SK-N-SH (cell line): ENCODE results near the gene SKIDA1. TPM values are rescaled to one million over a fixed set of nuclear protein-coding genes. Genes with fewer than 3 reads are reported as not detected.

Source experiments
- CTCF ChIA-PET: fragments of 300-600, 350-600 bp; formaldehyde crosslinking; extraction: SDS; loops from one replicate; lab custom pipeline; 2021; lab: Yijun Ruan, JAX
- POLR2A ChIA-PET: fragments of 350-600 bp; sonication (Branson Sonifier 250); formaldehyde crosslinking; extraction: SDS; loops from one replicate; lab custom pipeline; 2020; ENCODE audit warnings: antibody characterized with exemption, inconsistent platforms; lab: Yijun Ruan, JAX
- DNase-seq: peaks from one replicate; pipeline ENCODE4 v3.0.0; 2012
- H2AFZ ChIP-seq: fragments of 200-600 bp; sonication (generic); 2 replicates; pipeline ENCODE4 v1.8.1; 2016; ENCODE audit warnings: antibody characterized with exemption, mild to moderate bottlenecking, low read depth
- H3F3A ChIP-seq: fragments of 200-600 bp; sonication (generic); replicated peaks from 2 replicates; pipeline ENCODE3; 2016; ENCODE audit warnings: antibody characterized with exemption, mild to moderate bottlenecking; ENCODE audit not compliant: insufficient read depth
- H3K27ac ChIP-seq, 2 experiments: fragments of 200-500 bp in 1 of 2; fragments of 200-600 bp in 1 of 2; sonication (Bioruptor generic) in 1 of 2; sonication (generic), shearing (Covaris generic) in 1 of 2; 2 replicates each; pipeline versions ENCODE4 v1.5.1 to v1.6.1; 2014 to 2016; ENCODE audit warnings: low read depth in 2 of 2, inconsistent platforms in 1 of 2, low read length in 1 of 2, mild to moderate bottlenecking in 1 of 2, mixed read lengths in 1 of 2
- H3K27me3 ChIP-seq: fragments of 200-600 bp; sonication (generic), shearing (Covaris generic); 2 replicates; pipeline ENCODE4 v1.6.1; 2016; ENCODE audit warnings: mixed run types; ENCODE audit not compliant: insufficient read depth
- H3K36me3 ChIP-seq, 2 experiments: fragments of 200-500 bp in 1 of 2; fragments of 200-600 bp in 1 of 2; sonication (Bioruptor generic) in 1 of 2; sonication (generic) in 1 of 2; replicated peaks in 1 of 2; 2 replicates each; pipeline versions ENCODE3 to v1.5.1; 2014 to 2016; ENCODE audit warnings: low read length in 1 of 2, mild to moderate bottlenecking in 1 of 2; ENCODE audit not compliant: insufficient read depth in 2 of 2, control insufficient read depth in 1 of 2
- H3K4me1 ChIP-seq, 2 experiments: fragments of 200-500 bp in 1 of 2; fragments of 200-600 bp in 1 of 2; sonication (Bioruptor generic) in 1 of 2; sonication (generic), shearing (Covaris generic) in 1 of 2; 2 replicates each; pipeline versions ENCODE4 v1.5.1 to v1.6.1; 2014 to 2016; ENCODE audit warnings: low read depth in 1 of 2, low read length in 1 of 2, mixed run types in 1 of 2; ENCODE audit not compliant: insufficient read depth in 2 of 2, control insufficient read depth in 1 of 2
- H3K4me2 ChIP-seq: fragments of 200-600 bp; sonication (generic), shearing (Covaris generic); 2 replicates; pipeline ENCODE4 v1.6.1; 2017; ENCODE audit warnings: mixed run types
- H3K4me3 ChIP-seq, 2 experiments: fragments of 200-500 bp in 1 of 2; fragments of 200-600 bp in 1 of 2; sonication (Bioruptor generic) in 1 of 2; sonication (generic), shearing (Covaris generic) in 1 of 2; 2 replicates each; pipeline versions ENCODE4 v1.5.1 to v1.8.1; 2014 to 2016; ENCODE audit warnings: low read depth in 2 of 2, inconsistent platforms in 1 of 2, low read length in 1 of 2, mild to moderate bottlenecking in 1 of 2, mixed read lengths in 1 of 2, moderate library complexity in 1 of 2
- H3K79me2 ChIP-seq: fragments of 200-600 bp; sonication (generic); 2 replicates; pipeline ENCODE4 v1.8.1; 2017; ENCODE audit warnings: mild to moderate bottlenecking; ENCODE audit not compliant: insufficient read depth
- H3K9ac ChIP-seq: fragments of 200-600 bp; sonication (generic); 2 replicates; pipeline ENCODE4 v1.6.1; 2017; ENCODE audit warnings: mixed run types
- H3K9me2 ChIP-seq: fragments of 200-600 bp; sonication (generic); 2 replicates; pipeline ENCODE4 v1.6.1; 2017; ENCODE audit warnings: mixed run types
- H3K9me3 ChIP-seq: fragments of 200-600 bp; sonication (generic); 2 replicates; pipeline ENCODE4 v1.6.1; 2017; ENCODE audit warnings: mixed run types, mild to moderate bottlenecking, moderate library complexity
- H4K20me1 ChIP-seq: fragments of 200-600 bp; sonication (generic); 2 replicates; pipeline ENCODE4 v1.6.1; 2017; ENCODE audit warnings: mild to moderate bottlenecking, mixed run types; ENCODE audit not compliant: insufficient read depth
- CTCF ChIP-seq: fragments of 200-600 bp; sonication (generic); IDR thresholded peaks from 2 replicates; pipeline ENCODE4 v1.6.1; 2017; ENCODE audit warnings: antibody characterized with exemption, mild to moderate bottlenecking, moderate library complexity
- EP300 ChIP-seq, 2 experiments: IDR thresholded peaks; 2 replicates each; pipeline versions ENCODE4 v1.4.0 to v1.6.1; 2012; ENCODE audit warnings: borderline replicate concordance in 1 of 2, low read depth in 1 of 2, low read length in 1 of 2
- GABPA ChIP-seq: IDR thresholded peaks from 2 replicates; pipeline ENCODE4 v1.4.0; 2012; ENCODE audit warnings: low read depth, mild to moderate bottlenecking
- PBX3 ChIP-seq: IDR thresholded peaks from 2 replicates; pipeline ENCODE4; 2012
- POLR2AphosphoS5 ChIP-seq: IDR thresholded peaks from 2 replicates; pipeline ENCODE4 v1.6.1; 2012; ENCODE audit warnings: low read depth, low read length
- RAD21 ChIP-seq: IDR thresholded peaks from 2 replicates; pipeline ENCODE4 v1.6.1; 2012; ENCODE audit warnings: mild to moderate bottlenecking, low read length
- RCOR1 ChIP-seq: fragments of 150-350 bp; IDR thresholded peaks from 2 replicates; pipeline ENCODE4 v1.6.1; 2017; ENCODE audit warnings: antibody characterized with exemption, low read length
- RFX5 ChIP-seq: IDR thresholded peaks from 2 replicates; pipeline ENCODE4 v1.6.1; 2012; ENCODE audit warnings: mild to moderate bottlenecking, improper control_type of control experiment, low read length
- SIN3A ChIP-seq: IDR thresholded peaks from 2 replicates; pipeline ENCODE4 v1.6.1; 2012; ENCODE audit warnings: low read depth, mild to moderate bottlenecking, low read length, moderate library complexity, borderline replicate concordance
- SMC3 ChIP-seq: IDR thresholded peaks from 2 replicates; pipeline ENCODE4 v1.6.1; 2012; ENCODE audit warnings: low read depth, low read length, improper control_type of control experiment
- TCF12 ChIP-seq: IDR thresholded peaks from 2 replicates; pipeline ENCODE4 v1.4.0; 2012
- TEAD4 ChIP-seq: IDR thresholded peaks from 2 replicates; pipeline ENCODE4 v1.4.0; 2012; ENCODE audit warnings: mild to moderate bottlenecking, borderline replicate concordance; ENCODE audit not compliant: insufficient read depth
- USF1 ChIP-seq: IDR thresholded peaks from 2 replicates; pipeline ENCODE4 v1.4.0; 2012; ENCODE audit warnings: low read depth, borderline replicate concordance
- WGBS: methylation state at CpG from one replicate; pipeline ENCODE4 v1.1.6; 2017; ENCODE audit warnings: low lambda C conversion rate; 5-methylcytosine and 5-hydroxymethylcytosine counted together
- polyA plus RNA-seq, 3 experiments: library from polyadenylated mRNA; depleted of rRNA; stranded (reverse); fragments of >200 nt; gene quantifications; 2 replicates each; pipeline ENCODE4 v1.2.3, GENCODE V29; 2012

SKIDA1 gene
- polyA plus RNA-seq, 1 of the 3 experiments (the other 2 are of a cell fraction) = 0.38 TPM

- H3K4me1 ChIP-seq = peaks cover 0 to 7% of the 10 kb centered on the region in 2 experiments; a peak in 2 of 4 replicates
- CTCF ChIA-PET = interaction anchor here (0.9 to 3.3 kb wide), 7 partner anchors 9 to 635 kb away, joined by 3 to 18 read pairs (median 3); no protein-coding TSS in a partner anchor
- WGBS = 71% methylated on average over 51 of the region's 66 CpGs
Measured at GRCh38 chr10:21494191-21495001, 31.1 kb downstream of the SKIDA1 start.

GRCh38 chr10:21493784-21494183, 31.7 kb downstream of the SKIDA1 start:
- Histone ChIP-seq H3K4me1 (peaks cover 0 to 7% of the 10 kb centered on the region in 2 experiments; a peak in 2 of 4 replicates), H2AFZ (no peak overlapping the region), H3F3A (peaks cover 16% of the 10 kb centered on the region), H3K27me3 (no peaks in the 10 kb centered on the region), H4K20me1 (no peaks in the 10 kb centered on the region), H3K9me3 (no peaks in the 10 kb centered on the region), H3K27ac (no peak overlapping the region), H3K36me3 (no peaks in the 10 kb centered on the region), H3K4me2 (no peak overlapping the region), H3K9me2 (no peaks in the 10 kb centered on the region), H3K79me2 (0 out of 2 replicates have a peak, but pooled peaks cover 3% of the 10 kb centered on the region), H3K4me3 (no peak overlapping the region), H3K9ac (no peak overlapping the region)
- CTCF ChIA-PET = interaction anchor here (0.9 to 3.3 kb wide), 6 partner anchors 8 to 635 kb away, joined by 3 to 18 read pairs (median 3); no protein-coding TSS in a partner anchor
- POLR2A ChIA-PET = no interaction called here
- TF ChIP-seq RCOR1 (no peak), CTCF (no peak), TCF12 (no peak), USF1 (no peak), SIN3A (no peak), EP300 (IDR thresholded peaks at IDR 0.05; ENCODE audit: borderline replicate concordance in 1 of 2, low read depth in 1 of 2, low read length in 1 of 2) (no peak), RFX5 (no peak), GABPA (no peak), PBX3 (no peak), TEAD4 (no peak), RAD21 (no peak), SMC3 (no peak)
- WGBS = 92% methylated on average over 9 of the region's 9 CpGs
- DNase-seq = no peak

More at GRCh38 chr10:21494191-21495001, 31.1 kb downstream of the SKIDA1 start:
- no peaks in the 10 kb centered on the region for H3K9me3 ChIP-seq
- no peaks in the 10 kb centered on the region for H3K27me3 ChIP-seq
- no peak overlapping the region for H3K27ac ChIP-seq
- peak; percentile 69 for DNase-seq
- peak overlapping the region; percentile 85; the same call in 1 of the 2 replicates for H2AFZ ChIP-seq
- POLR2A ChIA-PET = interaction anchor here (3.0 to 3.4 kb wide), 2 partner anchors 25 to 34 kb away, joined by 12 to 24 read pairs; no protein-coding TSS in a partner anchor
- 0 out of 2 replicates have a peak, but pooled peaks cover 3% of the 10 kb centered on the region for H3K79me2 ChIP-seq
- H3K4me2 ChIP-seq = peak overlapping the region; percentile 96
- peak overlapping the region; percentile 92 for H3K4me3 ChIP-seq
- TF ChIP-seq POLR2AphosphoS5 (no peak), SMC3 (peak; percentile 7; the same call in 1 of the 2 replicates)
- H4K20me1 ChIP-seq = no peaks in the 10 kb centered on the region
- no peaks in the 10 kb centered on the region for H3K9me2 ChIP-seq
- H3K36me3 ChIP-seq = no peaks in the 10 kb centered on the region
- no peak overlapping the region for H3K9ac ChIP-seq
- peaks cover 16% of the 10 kb centered on the region for H3F3A ChIP-seq
